Right renal cortex interstitium (tissue), 3 donors: ENCODE measurements around the gene COL13A1. TPM values are rescaled to one million over a fixed set of nuclear protein-coding genes. Genes with fewer than 3 reads are reported as not detected.

ENCODE experiments used
- DNase-seq, 3 donors: peaks; one replicate each; pipeline ENCODE4 v3.0.0-alpha.2; 2013; ENCODE audit warnings: low read depth in 3 of 3, low spot score in 2 of 3
- polyA plus RNA-seq, 3 donors: library from polyadenylated mRNA; unstranded; fragments of 120-200 nt; gene quantifications; one replicate each; pipeline ENCODE4 v1.2.1, GENCODE V29; 2013; ENCODE audit not compliant: insufficient read length in 3 of 3

The COL13A1 gene
- 10 to 100 TPM; 19.5 to 21.5 (median 19.6) TPM for polyA plus RNA-seq

GRCh38 chr10:69801434-69802315, at the start of gene COL13A1:
TSS of gene COL13A1 (plus strand) at chr10:69801906. CDS start at chr10:69802424, 518 bp downstream.
- DNase-seq, result peak; percentile 45 to 65 (median 58)

GRCh38 chr10:69752479-69752878, 49.2 kb upstream of the COL13A1 start:
- no peak for DNase-seq

GRCh38 chr10:69756279-69756678, 45.4 kb upstream of the COL13A1 start:
- no peak for DNase-seq

- DNase-seq, result no peak
These were observed 44.5 kb upstream of the COL13A1 start for GRCh38 chr10:69757206-69757552.

- no peak for DNase-seq
These were observed 44.0 kb upstream of the COL13A1 start for GRCh38 chr10:69757553-69758309.

GRCh38 chr10:69758310-69758728, 43.4 kb upstream of the COL13A1 start:
- DNase-seq, result no peak

- DNase-seq, result no peak
These were observed 42.1 kb upstream of the COL13A1 start for GRCh38 chr10:69759641-69760040.

GRCh38 chr10:69760072-69760471, 41.6 kb upstream of the COL13A1 start:
- DNase-seq, result no peak

- DNase-seq, result no peak
These were observed 40.4 kb upstream of the COL13A1 start for GRCh38 chr10:69761320-69761719.

GRCh38 chr10:69766161-69766910, 35.4 kb upstream of the COL13A1 start:
- DNase-seq, result no peak

GRCh38 chr10:69767793-69768192, 33.9 kb upstream of the COL13A1 start:
- no peak for DNase-seq

- DNase-seq, result no peak
These were observed 33.3 kb upstream of the COL13A1 start for GRCh38 chr10:69768386-69768785.

- DNase-seq, result no peak
These were observed 32.2 kb upstream of the COL13A1 start for GRCh38 chr10:69769395-69769992.

- DNase-seq, result no peak
These were observed 28.6 kb upstream of the COL13A1 start for GRCh38 chr10:69772933-69773704.

- no peak for DNase-seq
These were observed 27.1 kb upstream of the COL13A1 start for GRCh38 chr10:69774596-69774995.

GRCh38 chr10:69780077-69780476, 21.6 kb upstream of the COL13A1 start:
- no peak for DNase-seq

- DNase-seq, result no peak
These were observed 20.1 kb upstream of the COL13A1 start for GRCh38 chr10:69781576-69781975.

- no peak for DNase-seq
These were observed 18.2 kb upstream of the COL13A1 start for GRCh38 chr10:69783515-69783914.

- no peak for DNase-seq
These were observed 14.9 kb upstream of the COL13A1 start for GRCh38 chr10:69786791-69787190.

GRCh38 chr10:69787681-69788080, 14.0 kb upstream of the COL13A1 start:
- no peak for DNase-seq
